SW 1271 (cell line): ENCODE results near the gene PTCH1.

Source experiments
- DNase-seq, 2 experiments: peaks; one replicate each; lab custom pipeline; 2025; lab: John Stamatoyannopoulos, UW

PTCH1 gene

GRCh38 chr9:95438561-95439357 is 78.0 kb downstream of the PTCH1 start:
- DNase-seq = no peak

GRCh38 chr9:95437559-95437958 is 79.2 kb downstream of the PTCH1 start:
- no peak for DNase-seq

GRCh38 chr9:95436416-95436815 is 80.4 kb downstream of the PTCH1 start:
- DNase-seq = no peak

GRCh38 chr9:95435074-95435728 is 81.6 kb downstream of the PTCH1 start:
- no peak for DNase-seq

GRCh38 chr9:95434116-95435073 is 82.4 kb downstream of the PTCH1 start:
- no peak for DNase-seq

- DNase-seq = no peak
These were observed 83.5 kb downstream of the PTCH1 start for GRCh38 chr9:95433096-95433819.

- DNase-seq = no peak
These were observed 85.5 kb downstream of the PTCH1 start for GRCh38 chr9:95431286-95431685.

- no peak for DNase-seq
These were observed 86.7 kb downstream of the PTCH1 start for GRCh38 chr9:95429948-95430620.

GRCh38 chr9:95429096-95429495 is 87.7 kb downstream of the PTCH1 start:
- no peak for DNase-seq

GRCh38 chr9:95425910-95426551 is 90.7 kb downstream of the PTCH1 start:
- peak in 1 of 2 experiments; percentile 49 for DNase-seq

- peak in 1 of 2 experiments; percentile 8 for DNase-seq
These were observed 94.1 kb downstream of the PTCH1 start for GRCh38 chr9:95422650-95423049.

- DNase-seq = no peak
These were observed 96.3 kb downstream of the PTCH1 start for GRCh38 chr9:95420518-95420917.

GRCh38 chr9:95419444-95419843 is 97.3 kb downstream of the PTCH1 start:
- DNase-seq = no peak

GRCh38 chr9:95415158-95415557 is 101.6 kb downstream of the PTCH1 start:
- DNase-seq = no peak

- DNase-seq = no peak
These were observed 103.0 kb downstream of the PTCH1 start for GRCh38 chr9:95413793-95414192.

- DNase-seq = no peak
These were observed 105.5 kb downstream of the PTCH1 start for GRCh38 chr9:95411054-95411892.

GRCh38 chr9:95409650-95410426 is 106.9 kb downstream of the PTCH1 start:
- DNase-seq = no peak

- DNase-seq = no peak
These were observed 109.2 kb downstream of the PTCH1 start for GRCh38 chr9:95407524-95407923.

- no peak for DNase-seq
These were observed 110.7 kb downstream of the PTCH1 start for GRCh38 chr9:95406121-95406520.
